DMS114 treated with DMSO at 0.1 percent for 48 hours (cell line): Measurements from ENCODE around the gene DACH1.

Experiments
- DNase-seq: peaks from one replicate; lab custom pipeline; 2025; ENCODE audit not compliant: unreplicated experiment; lab: John Stamatoyannopoulos, UW

DACH1 gene

DNA sequence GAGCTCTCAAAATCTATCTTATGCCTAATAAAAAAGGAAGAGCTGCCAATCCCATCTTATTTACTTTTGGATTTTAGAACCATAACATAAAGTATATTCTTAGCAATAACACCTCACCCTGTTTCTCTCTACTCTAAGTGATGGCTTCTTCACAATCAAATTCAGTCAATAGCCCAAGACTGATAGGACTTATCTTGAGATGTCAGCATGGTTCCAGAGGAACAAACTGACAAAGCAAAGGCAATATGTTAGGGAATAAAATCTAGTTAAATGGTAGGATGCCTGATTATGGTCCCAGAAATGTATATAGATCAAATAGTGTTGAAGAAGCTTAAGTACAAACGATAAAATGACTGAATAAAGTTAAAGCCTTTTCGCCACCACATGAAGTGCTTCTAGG, 36.3 kb downstream of the DACH1 start:
- DNase-seq, result no peak

DNA sequence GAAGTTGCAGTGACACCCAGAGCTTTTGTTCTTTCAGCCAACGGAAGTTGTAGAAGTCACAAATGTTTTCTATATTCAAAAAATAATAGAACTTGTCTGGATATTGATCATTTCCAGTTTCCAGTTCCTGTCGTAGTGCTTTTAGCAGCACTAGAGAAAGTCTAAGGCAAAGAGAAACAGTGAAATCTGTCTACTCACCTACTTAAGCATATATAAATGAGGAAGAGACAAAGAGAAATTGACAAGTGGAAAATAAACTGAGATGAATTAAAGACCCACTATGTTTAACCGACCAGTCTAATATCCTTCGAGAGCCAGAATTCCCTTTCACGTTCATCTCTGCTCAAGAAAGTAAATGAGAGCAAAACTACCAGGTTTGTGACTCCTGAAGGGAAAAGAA, 36.7 kb downstream of the DACH1 start:
- no peak for DNase-seq

DNA sequence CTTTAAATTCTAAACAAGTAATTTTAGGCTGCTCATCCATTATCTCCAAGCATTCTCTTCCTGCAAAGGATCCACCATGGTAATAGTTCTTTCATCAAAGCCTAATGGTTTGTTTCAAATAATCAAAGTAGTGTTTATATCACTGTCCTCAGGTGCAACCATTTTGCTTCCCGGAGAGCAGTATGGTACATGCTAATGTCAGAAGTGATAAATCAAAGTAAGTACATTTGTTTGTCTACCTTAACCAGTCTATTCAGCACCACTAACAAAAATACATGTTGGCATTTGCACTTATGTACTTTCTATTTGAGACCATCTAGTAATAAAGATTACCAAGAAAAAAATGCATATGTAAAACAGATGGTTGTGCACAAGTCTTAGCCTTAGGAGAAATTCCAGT, 37.5 kb downstream of the DACH1 start:
- no peak for DNase-seq

DNA sequence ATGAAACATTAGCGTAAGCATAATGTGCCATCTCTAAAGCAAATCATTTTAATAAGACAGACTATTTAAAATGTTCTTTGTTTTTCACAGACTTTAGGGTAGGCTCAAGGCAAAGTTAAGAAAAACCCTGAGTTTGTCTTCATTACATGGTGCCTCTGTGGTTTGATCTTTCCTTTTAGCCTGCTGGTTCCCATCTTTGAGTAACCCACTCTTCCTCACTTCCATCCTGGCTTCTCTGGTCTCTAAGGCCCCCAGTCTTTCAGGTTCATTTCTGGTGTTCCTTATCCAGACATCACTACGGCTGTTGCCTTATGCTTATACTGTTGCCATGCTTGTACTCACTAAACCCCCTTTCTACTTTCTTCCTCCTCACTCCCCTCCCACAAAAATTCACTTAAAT, 38.4 kb downstream of the DACH1 start:
- DNase-seq, result no peak

DNA sequence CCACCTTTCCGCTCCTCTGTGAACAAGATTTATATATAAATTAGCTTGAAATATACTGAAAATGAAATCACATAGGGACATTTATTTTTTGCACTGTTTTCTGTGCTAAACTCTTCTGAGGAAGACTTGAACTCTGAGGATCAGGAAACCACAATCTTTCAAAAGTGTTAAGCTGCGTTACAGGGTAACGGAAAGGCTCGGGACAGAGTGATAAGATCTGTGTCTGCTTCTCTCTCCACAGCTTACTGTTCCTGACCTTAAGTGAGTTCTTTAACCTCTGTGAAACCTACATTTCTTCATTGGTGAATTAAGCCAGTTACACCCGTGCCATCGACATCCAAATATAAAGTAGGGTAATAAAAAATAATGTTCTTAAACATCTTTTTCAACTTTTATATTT, 38.9 kb downstream of the DACH1 start:
- no peak for DNase-seq

DNA sequence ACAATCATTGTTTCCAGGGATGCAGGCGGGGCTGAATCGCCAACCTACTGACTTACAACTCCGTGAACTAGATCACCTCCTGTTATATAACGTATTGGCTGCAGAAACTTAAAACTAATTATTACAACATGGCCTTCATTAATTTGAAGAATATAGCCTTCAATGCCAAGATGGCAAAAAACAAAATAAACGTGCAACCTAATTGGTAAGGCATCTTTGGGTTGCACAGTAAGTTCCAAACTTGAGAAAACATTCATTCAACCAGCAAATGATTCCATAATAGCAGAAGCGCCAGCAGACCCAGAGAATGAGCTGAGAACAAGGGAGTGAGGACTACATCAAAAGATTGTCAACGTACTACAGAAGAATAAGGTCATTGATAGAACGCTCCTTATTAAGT, 39.8 kb downstream of the DACH1 start:
- DNase-seq, result no peak

DNA sequence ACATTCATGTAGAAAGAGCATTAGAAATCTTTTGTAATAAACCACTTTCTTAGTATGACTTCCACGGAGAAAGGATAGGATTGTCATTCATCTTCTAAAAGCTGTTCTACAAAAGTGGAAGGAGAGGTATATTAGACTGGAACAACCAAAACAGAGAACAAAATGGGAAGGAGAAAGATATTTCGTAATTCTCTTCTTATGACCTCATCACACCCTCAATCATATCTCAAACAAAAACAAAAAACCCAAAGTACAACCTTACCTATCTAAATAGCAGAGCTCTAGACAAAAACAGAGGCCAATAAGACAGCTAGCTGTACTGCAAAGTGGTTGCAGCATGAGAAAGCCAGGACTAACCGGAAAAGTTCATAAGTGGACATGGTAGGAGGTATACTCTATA, 46.3 kb downstream of the DACH1 start:
- no peak for DNase-seq

DNA sequence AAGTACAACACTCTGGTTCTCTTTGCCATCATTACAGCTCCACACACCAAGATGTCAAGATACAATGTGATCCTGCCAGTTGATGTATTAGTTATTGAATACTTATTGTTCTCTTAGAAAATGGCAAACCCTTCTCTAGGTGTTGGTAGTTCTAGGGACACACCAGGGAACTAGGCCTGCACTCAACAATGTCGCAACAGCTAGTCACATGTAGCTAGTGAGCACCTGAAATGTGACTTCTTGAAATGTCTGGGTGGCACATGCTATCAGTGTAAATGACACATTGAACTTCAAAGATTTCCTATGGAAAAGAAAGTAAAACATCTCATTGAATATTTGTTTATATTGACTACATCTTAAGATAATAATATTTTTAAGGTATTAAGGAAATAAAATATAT, 49.7 kb downstream of the DACH1 start:
- DNase-seq, result no peak

DNA sequence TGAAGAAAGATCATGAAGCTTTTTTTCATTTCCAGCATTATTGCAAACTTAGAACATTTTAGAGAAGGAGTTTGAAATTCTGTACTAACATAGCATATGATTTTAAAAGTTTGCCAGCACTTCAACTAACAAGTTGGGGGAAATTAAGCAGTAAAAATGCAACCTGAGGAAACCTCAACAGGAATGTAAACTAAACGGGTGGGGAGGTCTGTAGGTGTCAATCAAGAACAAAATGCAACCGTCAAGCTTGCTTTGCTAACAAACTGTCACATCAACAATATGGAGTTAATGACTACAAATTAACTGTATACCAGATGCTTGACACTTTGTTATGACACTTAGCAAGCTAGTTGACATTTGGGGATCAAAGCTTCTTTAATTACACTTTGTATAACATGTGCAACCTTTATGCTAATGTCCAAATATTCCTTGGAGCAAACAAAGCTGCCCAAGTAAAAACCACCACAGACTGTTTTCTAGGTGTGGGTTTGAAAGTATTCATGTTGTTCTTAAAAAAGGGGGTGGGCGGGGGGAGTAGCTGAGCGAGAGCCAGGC, 52.1 kb downstream of the DACH1 start:
- DNase-seq, result no peak

DNA sequence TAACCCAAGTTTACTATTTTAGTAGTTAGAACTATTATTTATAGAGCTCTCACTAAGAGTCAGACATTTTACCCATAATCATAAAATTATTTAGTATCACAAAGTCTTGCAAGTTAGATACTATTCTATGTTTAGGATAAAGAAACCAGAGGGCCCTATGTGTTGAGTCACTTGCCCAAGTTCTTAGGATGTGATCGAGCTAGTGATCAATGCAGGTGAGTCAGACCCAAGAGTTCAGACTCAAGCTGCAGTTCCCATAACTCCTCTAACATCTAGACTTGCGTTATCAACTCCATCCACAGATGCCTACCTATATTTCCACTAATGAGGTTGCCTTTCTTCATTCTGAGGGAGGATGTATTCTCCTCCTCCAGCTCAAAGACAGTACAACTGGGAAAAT, 53.8 kb downstream of the DACH1 start:
- no peak for DNase-seq

DNA sequence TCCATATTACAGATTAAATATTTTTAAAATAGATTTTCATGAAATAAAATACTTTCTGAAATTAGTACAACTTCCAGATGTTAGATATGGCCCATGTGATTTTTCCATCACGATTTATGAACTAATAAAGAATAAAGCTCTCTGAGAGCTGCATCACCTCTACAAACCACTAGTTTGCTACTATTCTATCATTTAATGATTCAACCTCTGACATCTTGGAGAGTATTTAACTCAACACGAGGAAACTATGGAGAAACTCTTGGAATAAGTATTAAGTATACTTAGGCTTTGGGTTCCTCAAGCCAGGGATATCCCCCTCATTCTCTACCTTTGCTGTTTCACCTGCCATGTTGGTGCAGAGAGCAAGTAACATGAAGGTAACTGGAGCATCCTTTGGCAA, 55.7 kb downstream of the DACH1 start:
- DNase-seq, result no peak

DNA sequence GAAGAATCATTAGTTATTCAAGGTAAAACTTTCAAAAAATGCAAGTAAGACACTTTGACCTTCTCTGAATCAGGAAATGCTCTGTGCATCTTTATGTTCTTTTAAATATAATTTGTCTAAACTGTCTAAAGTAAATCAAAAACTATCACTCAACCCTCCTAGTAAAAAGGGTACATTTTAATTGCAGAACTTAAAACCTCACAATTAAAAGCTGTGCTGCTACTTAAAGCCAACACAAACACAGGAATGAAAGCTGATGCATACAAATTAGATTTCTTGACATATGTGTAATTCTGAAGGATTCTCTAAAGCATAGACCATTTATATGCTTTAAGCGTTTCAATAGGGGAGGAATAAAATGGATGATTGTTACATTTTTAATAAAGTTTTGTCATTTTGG, 58.3 kb downstream of the DACH1 start:
- no peak for DNase-seq

DNA sequence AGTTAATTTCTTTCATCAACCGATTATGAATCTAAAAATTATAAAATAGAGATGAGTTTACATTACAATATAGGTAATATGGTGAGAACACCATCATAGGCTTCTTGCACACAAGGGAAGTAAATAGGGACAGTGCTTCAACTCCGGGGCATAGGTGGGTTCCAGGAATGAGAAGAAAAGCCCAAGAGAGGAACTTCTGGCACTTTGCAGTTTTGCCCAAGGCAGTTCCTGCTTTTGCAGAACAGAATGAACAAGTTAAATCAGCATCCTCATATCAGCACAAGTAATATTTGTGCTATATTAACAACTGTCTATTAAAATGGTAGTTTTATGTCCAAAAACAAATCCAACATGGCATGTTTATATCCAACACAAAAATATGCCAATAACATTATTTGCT, 60.1 kb downstream of the DACH1 start:
- no peak for DNase-seq

DNA sequence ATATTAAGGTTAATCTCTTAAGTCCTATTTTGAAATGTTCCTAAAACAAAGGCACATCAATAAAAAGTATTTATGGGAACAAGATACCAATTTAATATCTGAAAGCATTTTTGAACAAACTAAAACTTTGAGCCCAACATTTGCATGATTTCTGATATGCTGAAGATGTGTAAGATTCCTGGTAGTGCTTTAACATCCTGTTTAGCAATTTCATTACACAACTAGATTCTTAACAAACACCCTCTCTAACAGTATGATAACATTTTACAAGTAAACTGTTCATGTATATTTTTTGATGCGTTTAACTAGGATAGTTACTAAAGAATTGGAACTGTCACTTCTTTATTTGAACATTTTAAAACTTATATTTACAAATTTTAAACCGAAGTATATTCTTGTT, 63.9 kb downstream of the DACH1 start:
- no peak for DNase-seq

DNA sequence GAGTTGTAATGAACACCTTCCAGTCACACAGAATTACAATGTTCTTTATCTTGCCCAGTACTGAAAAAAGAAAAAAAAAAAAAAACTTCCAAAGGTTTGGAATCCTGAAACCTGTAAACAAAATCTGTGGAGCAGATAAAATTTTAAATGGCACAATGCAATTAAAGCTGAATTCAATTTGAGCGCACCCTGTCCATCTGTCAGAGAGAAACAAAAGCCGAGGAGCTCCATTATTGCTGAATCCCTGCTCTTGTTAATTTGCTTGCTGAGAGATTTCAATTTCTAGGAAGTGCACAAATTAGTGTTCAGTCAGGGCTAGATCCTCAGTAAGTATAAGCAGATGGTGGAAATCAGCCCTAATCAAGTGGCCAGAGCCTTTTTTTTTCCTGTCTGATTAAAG, 65.2 kb downstream of the DACH1 start:
- peak; percentile 2 for DNase-seq

DNA sequence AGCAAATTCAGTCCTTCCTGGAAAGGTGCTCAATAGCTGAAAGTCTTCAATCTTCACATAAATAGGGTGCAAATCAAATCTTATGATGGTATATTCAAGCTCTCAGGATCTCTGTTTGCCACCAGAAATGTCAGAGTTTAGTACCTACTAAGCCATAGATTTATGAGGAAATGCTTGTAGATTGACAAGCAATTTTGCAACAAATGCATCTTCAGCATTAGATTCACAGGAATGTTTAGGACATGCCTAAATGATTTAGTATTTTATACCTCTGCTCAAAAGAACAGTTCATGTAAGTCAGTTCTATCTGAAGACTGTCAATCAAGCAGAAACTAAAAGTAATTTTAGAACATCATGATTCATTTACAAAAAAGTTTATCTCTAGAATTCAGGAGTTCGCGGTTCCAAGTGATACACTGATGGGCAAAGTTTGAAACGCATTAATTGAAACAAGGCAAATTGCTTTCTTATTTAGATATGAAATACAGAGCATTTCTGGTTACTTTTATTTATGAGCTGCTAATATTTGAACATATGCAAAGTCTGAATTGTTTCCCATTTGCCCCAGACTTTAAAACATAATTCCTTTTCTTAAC, 65.7 kb downstream of the DACH1 start:
- DNase-seq, result no peak

DNA sequence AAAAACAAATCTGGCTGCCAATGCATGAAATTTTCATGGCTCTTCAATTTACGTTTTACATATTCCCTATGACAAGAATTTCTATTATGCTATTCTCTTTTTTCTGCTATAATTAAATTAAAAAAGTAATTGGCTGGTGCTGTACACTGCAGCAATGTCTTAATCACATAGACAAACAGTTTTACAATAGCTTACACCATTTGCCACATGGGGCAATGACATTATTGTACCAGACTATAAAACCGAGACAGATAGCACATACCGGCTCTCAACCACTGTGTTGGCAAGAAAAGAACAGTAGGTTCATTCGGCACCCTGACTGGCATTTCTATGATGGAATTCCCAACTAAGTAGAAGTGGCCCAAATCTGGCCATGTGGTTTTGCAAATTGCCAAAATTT, 67.7 kb downstream of the DACH1 start:
- no peak for DNase-seq

DNA sequence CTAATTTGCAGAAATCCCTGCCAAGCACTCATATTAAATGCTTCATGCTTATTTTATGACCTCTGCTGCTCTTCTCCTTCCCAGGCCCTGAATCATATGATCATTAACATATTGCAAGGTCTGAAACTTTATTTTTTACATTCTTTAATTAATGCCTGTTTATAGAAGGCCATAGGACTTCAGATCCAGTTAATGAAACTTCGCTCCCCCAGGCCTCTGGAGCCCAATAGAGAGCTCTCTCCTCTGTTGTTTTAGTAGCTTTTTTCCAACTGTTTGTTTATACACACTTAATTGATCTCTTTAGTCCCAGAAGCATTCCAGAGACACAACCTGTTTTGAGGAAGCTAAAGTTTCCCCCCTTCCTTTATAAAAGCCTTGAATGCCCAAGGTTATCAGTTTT, 68.3 kb downstream of the DACH1 start:
- peak; percentile 4 for DNase-seq

DNA sequence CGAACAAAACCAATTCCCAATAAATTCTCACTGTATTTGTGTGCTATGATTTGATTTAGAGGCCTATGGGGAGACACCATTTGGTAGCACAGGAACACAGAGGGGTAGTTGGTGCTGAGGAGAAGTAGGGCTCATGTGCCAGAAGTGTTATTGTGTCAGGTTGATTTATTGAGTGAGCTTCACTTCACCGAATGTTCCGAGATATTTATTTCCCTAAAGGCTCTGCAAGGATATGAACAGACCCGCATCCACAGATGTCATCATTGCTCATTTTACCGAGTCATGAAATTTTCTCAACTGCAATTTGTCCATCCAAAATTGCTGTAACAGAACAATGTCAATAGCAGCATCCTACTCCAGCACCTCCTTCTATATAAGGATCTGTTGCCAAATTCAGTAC, 69.5 kb downstream of the DACH1 start:
- no peak for DNase-seq

DNA sequence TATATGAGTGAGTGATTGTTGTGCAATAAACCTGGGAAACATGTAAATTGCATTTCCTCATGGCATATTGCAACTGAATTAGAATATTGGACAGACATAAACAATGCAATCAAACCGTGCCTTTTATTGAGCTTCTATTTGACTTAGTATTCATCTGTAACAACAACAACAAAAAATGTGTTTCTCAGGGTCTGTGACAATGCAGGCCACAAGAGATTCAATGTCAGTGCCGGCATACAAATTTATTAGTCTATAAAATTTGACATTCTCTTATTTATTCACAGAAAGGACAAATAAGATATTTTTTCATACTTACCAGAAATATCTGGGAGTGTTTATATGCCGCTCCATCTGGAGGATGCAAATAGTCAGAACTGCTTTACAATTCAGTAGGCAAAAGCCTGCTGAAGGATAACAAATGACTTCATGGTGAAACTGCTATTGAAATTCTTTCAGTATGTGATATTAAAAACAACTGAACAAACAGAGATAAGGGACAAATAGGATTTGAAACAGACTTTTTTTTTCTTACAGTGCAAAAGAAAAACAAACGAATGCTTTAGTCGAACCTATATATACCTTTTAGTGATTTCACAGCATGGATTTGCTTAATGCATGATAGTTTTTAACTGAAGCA, 77.2 kb downstream of the DACH1 start:
- DNase-seq, result no peak

DNA sequence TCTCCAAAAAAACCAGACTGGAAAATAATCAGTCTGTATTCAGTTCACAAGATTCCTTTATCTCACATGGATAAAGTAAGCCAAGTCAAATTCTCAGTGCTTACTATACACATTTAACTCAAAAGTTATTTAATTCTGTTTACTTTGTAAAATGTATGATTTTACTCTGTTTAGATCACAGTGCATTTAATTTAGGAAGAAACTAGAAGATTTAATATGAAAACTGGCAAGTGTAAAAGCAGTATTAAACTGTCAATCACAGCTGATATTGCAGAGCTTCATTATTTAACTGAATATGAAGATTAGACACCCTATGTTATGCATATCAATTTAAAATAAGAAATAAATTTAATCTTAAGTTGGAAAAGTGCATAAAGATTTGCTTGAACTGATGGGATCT, 78.0 kb downstream of the DACH1 start:
- no peak for DNase-seq

DNA sequence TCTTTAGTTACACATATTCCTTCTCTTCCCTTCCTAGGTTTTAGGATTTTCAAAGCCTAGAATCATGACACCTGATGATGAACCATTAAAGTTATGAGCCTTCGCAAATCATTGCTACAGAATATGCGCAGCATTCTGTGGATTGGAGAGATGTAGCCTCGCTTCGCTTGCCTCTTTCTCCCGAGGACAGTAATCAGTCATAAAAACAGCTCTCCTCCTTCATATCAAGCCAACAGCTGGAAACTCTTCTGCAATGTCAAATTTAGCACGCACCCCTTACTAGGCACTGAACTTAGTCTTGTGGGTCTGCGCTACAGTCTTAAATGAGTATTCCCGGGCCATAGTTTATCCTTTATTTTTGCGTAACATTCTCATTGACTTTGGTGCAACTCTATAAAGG, 79.6 kb downstream of the DACH1 start:
- DNase-seq, result no peak

DNA sequence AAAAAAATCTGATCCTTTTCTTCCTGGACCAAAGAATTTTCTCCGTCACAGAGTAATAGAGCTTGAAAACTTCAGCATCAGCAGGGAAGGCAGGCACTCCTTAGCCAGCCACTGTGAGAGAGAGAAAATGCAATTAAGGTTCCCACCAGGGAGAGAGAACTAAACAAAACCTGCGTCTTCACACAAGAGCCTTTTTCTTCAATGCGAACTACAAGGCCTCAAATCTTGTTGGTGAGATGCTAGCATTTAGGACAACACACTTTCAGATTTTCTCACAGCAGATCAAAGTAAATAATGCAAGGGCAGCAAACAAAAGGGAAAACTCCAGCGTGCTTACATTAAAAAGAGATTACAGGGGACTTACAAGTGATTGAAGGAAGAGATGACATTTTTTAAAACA, 80.1 kb downstream of the DACH1 start:
- DNase-seq, result no peak
